GM21825 (cell line): ENCODE results near the gene SEMA6D.

Experiments used
- ATAC-seq: cut with Tn5 transposase; IDR thresholded peaks from one replicate; pipeline ENCODE4 v1.9.1; 2021; ENCODE audit warnings: mild to moderate bottlenecking, moderate library complexity; ENCODE audit not compliant: unreplicated experiment

The SEMA6D gene, protein sequence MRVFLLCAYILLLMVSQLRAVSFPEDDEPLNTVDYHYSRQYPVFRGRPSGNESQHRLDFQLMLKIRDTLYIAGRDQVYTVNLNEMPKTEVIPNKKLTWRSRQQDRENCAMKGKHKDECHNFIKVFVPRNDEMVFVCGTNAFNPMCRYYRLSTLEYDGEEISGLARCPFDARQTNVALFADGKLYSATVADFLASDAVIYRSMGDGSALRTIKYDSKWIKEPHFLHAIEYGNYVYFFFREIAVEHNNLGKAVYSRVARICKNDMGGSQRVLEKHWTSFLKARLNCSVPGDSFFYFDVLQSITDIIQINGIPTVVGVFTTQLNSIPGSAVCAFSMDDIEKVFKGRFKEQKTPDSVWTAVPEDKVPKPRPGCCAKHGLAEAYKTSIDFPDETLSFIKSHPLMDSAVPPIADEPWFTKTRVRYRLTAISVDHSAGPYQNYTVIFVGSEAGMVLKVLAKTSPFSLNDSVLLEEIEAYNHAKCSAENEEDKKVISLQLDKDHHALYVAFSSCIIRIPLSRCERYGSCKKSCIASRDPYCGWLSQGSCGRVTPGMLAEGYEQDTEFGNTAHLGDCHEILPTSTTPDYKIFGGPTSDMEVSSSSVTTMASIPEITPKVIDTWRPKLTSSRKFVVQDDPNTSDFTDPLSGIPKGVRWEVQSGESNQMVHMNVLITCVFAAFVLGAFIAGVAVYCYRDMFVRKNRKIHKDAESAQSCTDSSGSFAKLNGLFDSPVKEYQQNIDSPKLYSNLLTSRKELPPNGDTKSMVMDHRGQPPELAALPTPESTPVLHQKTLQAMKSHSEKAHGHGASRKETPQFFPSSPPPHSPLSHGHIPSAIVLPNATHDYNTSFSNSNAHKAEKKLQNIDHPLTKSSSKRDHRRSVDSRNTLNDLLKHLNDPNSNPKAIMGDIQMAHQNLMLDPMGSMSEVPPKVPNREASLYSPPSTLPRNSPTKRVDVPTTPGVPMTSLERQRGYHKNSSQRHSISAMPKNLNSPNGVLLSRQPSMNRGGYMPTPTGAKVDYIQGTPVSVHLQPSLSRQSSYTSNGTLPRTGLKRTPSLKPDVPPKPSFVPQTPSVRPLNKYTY

GRCh38 chr15:47717036-47717612, at the start of gene SEMA6D:
TSS of gene SEMA6D (plus strand) at chr15:47717505. CDS start at chr15:47759799, 42,294 bp downstream.
- no peak for ATAC-seq

DNA sequence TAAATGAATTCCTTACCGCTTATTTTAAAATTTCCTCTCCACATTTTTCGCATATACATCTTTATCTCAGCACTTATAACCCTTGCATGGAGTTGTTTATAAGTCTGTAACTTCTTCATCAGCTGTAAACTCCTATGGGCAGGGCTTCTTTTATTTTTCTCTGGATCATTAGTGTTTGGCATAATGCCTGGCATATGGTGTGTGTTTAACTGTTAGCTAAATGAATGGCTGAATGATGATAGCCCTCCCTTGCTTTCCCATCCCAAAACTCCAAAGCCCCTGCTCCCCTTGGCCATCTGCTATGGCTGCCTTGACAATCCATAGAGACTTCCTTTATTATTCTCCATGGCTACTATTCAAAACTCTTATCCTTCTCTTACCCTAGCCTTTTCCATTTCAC, 48.1 kb upstream of the SEMA6D start:
- ATAC-seq = no peak

GRCh38 chr15:47670365-47670764, 46.9 kb upstream of the SEMA6D start:
- no peak for ATAC-seq

- no peak for ATAC-seq
Measured at GRCh38 chr15:47673232-47673761, 44.0 kb upstream of the SEMA6D start.

GRCh38 chr15:47674586-47675232, 42.6 kb upstream of the SEMA6D start:
- no peak for ATAC-seq

DNA sequence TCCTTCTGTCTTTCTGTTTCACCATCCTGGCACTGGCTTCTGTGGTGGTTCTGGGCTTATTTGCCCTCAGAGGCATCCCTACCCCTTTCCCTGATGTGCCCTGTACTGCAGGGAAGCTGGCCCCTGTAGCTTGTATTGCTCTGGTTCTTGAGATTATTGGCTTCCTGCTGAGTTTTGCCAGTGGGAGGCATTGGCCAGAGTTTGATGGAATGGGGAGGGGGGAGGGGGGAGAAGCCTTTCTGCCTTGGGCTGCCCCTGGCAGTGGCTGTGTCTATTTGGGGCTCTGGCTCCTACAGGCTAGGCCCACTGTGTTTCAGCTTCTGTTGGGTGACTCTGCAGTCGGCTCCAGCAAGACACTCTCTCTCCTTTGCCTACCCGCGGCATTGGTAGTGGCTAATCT, 41.6 kb upstream of the SEMA6D start:
- ATAC-seq = no peak

DNA sequence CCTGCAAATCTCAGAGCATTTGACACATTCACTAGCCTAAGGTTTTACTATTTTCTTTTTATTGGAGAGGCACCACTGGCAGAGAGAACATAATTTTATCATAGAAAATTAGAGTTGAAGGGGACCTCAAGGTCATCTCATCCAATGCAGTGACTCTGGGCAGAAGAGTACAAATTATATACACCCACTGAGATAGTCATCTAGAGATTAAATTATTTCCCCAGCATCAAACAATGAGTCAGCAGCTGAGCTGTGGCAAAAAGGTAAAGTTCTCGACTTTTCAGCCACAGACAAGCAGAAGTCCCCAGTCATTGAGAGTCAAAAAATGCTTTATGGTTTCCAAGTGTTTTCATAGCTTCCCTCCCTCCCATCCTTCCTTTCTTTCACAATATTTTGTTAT, 39.3 kb upstream of the SEMA6D start:
- ATAC-seq = no peak

DNA sequence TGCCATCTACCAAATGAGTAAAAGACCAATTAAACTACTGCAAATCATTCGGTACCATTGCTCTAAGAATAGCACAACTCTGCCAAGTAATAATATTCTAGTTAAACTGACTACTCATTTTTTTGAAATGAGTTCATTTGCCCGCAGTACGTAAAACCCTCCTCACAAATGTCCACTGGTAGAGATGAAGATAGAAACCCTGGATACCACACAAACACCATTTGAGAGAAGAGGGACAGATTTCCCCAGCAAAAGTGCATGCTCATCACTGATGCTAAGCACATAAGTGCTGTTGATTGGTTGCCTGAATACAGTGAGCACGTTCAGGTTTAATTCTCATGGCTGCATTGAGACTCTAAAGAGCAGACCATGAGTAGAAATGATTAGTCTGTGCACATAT, 34.6 kb upstream of the SEMA6D start:
- no peak for ATAC-seq

DNA sequence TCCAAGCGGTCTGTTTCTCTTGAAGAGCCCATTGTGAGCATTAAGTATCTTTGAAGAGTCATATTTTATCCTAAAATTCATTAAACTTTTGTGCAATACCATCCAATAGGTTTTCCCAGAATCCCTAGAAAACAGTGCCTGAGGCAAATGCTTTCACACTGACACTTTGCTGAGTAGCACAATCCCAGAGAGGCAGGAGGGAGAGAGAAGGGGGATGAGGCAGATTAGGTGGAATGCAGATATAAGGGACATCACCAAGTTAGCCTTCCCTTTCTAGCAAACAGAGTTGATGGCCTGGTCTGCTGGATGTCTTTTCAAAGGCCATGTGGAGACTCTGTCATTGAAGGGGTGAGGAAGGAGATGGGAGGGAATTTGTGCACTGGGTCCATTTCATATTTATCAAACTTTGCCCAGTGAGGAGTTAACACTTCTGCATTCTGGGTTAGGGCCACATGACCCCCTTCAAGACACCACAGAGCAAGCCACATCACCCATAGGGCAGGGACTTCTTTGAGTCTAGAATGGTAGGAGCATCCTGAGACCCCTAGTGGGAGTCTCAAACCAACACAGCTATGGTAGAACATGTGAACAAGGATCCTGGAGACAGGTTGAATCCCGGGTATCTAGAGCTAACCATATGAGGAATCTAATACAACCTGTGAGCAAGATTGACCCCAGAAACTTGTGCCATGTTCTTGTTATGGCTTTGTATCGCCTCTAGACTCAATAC, 32.0 kb upstream of the SEMA6D start:
- ATAC-seq = no peak

- no peak for ATAC-seq
Measured at GRCh38 chr15:47688573-47689086, 28.7 kb upstream of the SEMA6D start.

- ATAC-seq = no peak
Measured at GRCh38 chr15:47689660-47690059, 27.6 kb upstream of the SEMA6D start.

GRCh38 chr15:47691882-47692281, 25.4 kb upstream of the SEMA6D start:
- ATAC-seq = no peak

GRCh38 chr15:47696351-47696750, 21.0 kb upstream of the SEMA6D start:
- ATAC-seq = no peak

GRCh38 chr15:47705281-47705997, 11.9 kb upstream of the SEMA6D start:
- no peak for ATAC-seq

GRCh38 chr15:47707391-47707790, 9.9 kb upstream of the SEMA6D start:
- ATAC-seq = no peak

- ATAC-seq = no peak
Measured at GRCh38 chr15:47708161-47708980, 8.9 kb upstream of the SEMA6D start.

DNA sequence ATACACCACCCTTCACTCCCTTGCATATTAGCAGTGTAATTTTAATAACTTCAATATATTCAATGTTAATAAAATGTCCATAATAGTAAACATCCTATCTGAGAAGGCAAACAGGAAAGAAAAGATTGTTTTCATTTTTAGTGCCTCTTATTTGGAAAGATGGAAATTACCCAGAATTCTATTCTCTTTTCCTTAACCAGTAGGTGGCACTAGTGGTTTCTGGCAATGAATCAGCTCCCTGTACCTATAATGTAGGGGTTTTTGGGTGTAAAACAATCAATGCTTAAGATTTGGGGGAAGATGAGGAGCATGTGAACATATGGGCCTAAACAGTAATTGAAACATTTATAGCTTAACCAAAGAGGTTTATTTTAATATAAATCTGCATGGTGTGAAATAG, 5.7 kb upstream of the SEMA6D start:
- ATAC-seq = no peak

GRCh38 chr15:47715402-47715801, 1.9 kb upstream of the SEMA6D start:
- ATAC-seq = no peak
